DMS53 (cell line): ENCODE data around the gene ZNF236.

ENCODE experiments used
- DNase-seq: peaks from one replicate; lab custom pipeline; 2025; lab: John Stamatoyannopoulos, UW

The ZNF236 gene

DNA sequence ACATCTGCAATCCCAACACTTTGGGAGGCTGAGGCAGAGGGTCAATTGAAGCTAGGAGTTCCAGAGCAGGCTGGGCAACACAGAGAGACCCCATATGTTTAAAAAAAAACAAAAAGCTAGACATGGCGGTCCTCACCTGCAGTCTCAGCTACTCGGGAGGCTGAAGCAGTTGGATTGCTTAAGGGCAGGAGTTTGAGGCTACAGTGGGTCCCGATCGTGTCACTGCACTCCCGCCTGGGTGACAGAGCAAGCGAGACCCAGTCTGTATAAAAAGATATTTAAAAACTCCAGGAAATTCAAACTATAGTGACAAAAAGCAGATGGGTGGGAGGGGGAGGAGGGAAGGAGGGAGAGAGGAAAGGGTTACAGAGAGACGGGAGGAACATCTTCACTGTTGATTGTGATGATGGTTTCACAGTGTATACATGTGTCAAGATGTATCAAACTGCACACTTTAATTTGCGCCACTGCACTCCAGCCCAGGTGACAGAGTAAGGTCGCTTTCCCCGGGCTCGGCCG lies 942 bp upstream of the ZNF236 start:
- DNase-seq, result peak; percentile 73

GRCh38 chr18:76821875-76822505 lies 367 bp upstream of the ZNF236 start:
- DNase-seq, result peak; percentile 89

DNA sequence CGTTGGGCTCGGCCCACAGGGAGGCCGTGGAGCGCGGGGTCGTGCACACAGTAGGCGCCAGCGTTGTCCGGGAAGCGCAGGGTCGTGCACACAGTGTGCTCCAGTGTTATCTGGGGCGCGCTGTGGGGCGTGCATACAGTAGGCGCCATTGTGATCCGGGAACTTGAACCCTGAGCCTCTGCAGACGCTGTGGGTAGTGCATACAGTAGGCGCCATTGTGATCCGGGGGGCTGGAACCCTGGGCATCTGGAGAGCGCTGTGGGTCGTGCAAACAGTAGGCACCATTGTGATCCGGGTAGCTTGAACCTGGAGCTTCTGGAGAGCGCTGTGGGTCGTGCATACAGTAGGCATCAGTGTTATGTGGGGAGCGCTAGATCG lies 793 bp downstream of the ZNF236 start:
- no peak for DNase-seq

- DNase-seq, result no peak
Observed at GRCh38 chr18:76823587-76824011, 1.2 kb downstream of the ZNF236 start.

- no peak for DNase-seq
Observed at GRCh38 chr18:76824145-76824676, 1.9 kb downstream of the ZNF236 start.

DNA sequence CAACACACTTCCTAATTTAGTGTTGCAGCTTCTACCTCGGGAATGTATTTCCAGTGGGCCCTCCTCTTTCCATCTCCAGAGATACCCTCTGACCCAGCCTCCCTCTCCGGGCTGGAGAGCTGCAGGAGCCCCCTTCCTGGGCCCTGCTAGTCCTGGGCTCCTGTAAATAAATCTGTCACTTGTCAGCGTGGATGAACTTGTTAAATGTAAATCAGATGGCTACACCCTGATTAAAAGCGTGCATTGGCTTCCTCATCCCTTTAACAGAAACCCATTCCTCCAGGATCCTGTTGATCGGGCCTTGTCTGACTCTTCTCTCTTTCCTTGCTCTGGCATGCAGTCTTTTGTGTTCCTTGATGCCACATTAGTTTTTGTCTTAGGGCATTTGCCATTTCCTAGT lies 2.4 kb downstream of the ZNF236 start:
- no peak for DNase-seq

- DNase-seq, result no peak
Observed at GRCh38 chr18:76827205-76828200, 5.1 kb downstream of the ZNF236 start.

DNA sequence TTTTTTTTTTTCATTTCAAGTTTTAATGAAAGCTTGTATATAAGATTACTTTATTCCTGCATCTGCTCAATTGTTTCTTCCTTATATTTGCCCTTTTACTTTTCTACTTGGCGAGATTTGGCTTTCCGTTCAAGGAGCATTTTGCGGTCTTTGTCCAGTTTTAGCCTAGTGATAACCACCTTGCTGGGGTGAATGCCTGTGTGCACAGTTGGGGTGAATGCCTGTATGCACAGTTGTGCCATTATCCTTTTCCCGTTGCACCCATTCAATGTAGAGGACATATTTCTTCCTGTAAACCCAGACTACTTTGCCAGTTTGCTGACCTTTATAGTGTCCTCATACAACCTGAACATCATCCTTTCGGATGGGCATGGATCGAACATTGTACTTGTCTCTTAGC lies 12.0 kb downstream of the ZNF236 start:
- no peak for DNase-seq

DNA sequence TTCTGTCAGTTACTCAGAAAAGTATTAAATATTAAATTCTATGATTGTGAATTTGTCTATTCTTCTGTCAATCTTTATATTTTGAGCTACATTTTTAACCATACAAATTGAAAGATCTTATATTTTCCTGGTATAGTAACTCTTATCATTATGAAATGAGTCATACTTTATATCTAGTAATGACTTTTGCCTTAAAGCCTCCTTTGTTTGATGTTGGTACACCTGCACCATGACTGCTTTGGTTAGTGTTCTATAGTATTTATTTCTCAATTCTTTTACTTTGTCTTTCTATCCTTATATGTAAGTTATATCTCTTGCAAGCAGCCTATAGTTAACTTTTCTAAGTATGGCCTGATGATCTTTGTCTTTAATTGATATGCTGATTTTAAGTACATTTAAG lies 13.0 kb downstream of the ZNF236 start:
- no peak for DNase-seq

DNA sequence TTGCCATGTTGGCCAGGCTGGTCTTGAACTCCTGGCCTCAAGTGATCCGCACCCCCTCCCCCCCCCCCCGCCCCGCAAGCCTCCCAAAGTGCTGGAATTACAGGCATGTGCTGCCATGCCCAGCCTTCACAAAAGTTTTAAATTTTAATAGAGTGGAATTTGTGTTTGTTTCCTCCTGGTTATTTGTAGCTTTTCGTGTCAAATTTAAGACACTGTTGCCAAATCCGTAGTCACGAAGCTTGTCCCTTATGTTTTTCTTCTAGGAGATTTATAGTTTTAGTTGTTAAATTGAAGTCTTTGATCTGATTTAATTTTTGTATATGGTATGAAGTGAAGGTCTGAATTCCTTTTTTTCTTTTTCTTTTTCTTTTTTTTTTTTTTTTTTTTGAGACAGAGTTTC lies 14.7 kb downstream of the ZNF236 start:
- DNase-seq, result no peak

GRCh38 chr18:76838182-76838581 lies 15.8 kb downstream of the ZNF236 start:
- no peak for DNase-seq

DNA sequence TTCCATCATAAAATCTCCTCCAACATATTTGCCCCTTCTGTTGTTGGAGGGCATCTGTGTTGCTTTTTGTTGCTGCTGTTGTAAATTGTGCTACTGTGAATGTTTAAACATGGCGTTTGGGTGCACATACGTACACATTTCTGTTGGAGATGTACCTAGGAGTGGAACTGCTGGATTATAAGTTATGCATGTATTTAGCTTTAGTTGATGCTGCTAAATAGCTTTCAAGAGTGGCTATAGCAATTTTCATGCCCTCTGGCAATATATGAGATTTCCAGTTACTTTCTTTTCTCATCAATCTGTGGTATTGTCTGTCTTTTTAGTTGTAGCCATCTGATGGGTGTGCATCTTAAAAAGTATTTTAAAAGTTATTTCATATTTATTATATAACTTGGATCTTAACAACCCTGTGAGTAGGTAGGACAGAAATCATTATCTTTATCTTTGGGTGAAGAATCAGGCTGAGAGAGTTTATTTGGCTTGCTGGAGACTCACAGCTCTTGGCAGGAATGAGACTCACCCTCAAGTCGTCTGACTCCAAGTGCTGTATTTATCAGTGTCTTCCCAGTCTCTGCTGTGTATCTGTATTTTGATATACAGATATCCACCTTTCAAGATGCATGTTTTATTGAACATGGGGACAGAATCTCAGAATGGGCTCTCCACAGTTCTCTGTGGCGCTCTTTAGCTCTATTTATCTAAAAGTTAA lies 16.9 kb downstream of the ZNF236 start:
- no peak for DNase-seq

- DNase-seq, result no peak
Observed at GRCh38 chr18:76842837-76843530, 20.6 kb downstream of the ZNF236 start.

DNA sequence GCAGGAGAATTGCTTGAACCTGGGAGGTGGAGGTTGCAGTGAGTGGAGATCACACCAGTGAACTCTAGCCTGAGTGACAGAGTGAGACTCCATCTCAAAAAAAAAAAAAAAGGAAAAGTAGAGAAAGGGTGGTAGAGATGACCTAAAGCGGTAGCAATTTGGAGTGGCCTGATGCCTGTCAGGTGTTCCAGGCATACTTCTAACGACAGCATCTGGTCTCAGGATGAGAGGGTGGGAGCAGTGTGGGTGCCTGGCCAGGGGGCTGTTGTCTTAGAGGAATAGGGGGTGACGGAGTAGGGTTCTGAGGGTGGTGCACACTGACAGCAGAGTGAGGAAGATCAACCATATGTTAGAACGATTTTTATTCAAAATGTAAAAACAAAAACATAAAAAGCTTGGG lies 21.8 kb downstream of the ZNF236 start:
- DNase-seq, result no peak

DNA sequence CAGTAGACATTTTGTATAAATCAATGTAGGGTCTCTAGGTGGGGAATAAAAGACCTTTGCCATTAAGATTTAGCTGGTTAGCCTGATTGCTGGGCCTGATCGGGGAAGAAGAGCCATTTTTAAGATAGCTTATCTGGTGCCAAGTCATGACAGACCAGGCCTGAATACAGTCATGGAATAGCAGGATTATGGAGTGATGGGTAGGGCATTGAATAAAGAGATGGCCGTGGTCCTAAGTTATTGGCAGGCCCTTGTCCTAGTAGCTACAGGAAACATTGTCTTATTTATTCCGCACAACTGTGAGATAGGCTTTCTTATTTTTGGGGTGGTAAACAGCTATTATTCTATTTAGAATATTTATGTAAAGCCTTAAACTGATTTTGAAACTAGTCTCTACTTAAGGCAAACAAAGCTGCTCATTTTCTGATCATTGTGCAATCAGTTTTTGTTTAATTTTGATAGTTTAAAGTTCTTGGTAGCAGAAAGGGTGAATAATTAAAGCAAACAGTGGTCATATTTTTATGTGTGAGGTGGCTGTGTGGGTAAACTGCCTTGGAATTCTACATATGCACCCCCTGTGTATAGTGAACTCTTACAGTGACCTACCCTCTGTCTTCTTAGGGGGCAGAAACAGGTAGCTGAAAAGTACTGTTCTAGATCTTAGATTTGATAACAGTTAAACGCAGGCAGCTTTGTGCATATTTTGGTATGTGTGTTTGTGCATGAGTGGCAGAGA lies 22.6 kb downstream of the ZNF236 start:
- no peak for DNase-seq

- no peak for DNase-seq
Observed at GRCh38 chr18:76846217-76846616, 23.9 kb downstream of the ZNF236 start.

- DNase-seq, result peak; percentile 34
Observed at GRCh38 chr18:76847916-76848315, 25.6 kb downstream of the ZNF236 start.

DNA sequence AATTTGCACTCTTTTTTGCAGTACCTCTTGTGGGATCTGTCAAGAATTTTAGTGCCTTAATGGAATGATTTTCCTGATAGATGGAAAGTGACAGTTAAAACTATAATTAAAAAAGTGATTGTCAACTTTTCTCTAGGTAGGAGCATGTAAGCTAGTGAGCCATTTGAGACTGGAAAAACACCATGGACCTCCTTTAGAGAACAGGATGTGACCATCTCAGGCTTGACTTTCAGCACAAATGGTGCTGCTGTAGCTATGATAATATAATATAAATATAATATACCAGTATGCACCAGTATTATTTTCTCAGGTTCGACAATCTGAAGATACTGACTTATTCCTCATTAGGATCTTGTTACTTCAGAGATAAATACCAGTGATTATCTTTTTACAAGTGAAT lies 27.8 kb downstream of the ZNF236 start:
- DNase-seq, result no peak

DNA sequence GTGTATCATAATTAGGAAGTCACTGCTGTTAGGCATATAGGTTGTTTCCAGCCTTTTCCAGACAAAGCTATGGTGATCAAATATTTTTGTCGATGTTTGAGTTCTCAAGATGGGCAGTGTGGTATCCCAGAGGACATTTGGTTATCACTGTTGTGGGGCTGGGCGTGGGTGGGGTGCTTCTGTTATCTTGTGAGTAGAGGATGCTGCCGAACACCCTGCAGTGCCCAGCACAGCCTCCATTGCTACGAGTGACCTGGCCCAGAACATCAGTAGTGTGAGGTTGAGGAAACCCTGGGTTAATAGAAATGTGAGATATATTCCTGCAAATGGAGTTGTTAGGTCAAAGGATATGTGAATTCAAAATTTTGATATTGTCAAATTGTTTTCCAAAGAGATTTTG lies 33.2 kb downstream of the ZNF236 start:
- no peak for DNase-seq

- DNase-seq, result no peak
Observed at GRCh38 chr18:76857476-76857875, 35.1 kb downstream of the ZNF236 start.
